Lower leg skin (tissue), 4 donors: ENCODE measurements around the gene PTCHD4. TPM values are rescaled to one million over a fixed set of nuclear protein-coding genes. Genes with fewer than 3 reads are reported as not detected.

ENCODE experiments used
- DNase-seq, 2 donors: peaks; one replicate each; pipeline ENCODE4 v3.0.0-alpha.2; 2019; ENCODE audit warnings: low spot score in 2 of 2
- H3K4me3 ChIP-seq: fragments of 200-600 bp; sonication (generic); 2 replicates; pipeline ENCODE4 v1.5.1; 2017; ENCODE audit warnings: mild to moderate bottlenecking, low read depth; ENCODE audit not compliant: poor library complexity, severe bottlenecking
- CTCF ChIP-seq, 3 donors: fragments of 450-650 bp; IDR thresholded peaks; one replicate each; pipeline ENCODE4 v1.5.1; 2016; ENCODE audit warnings: antibody characterized with exemption in 3 of 3, mild to moderate bottlenecking in 3 of 3, moderate library complexity in 2 of 3
- POLR2A ChIP-seq, 2 donors: fragments of 450-650 bp; IDR thresholded peaks; one replicate each; pipeline ENCODE4 v1.6.1; 2016 to 2017; ENCODE audit warnings: antibody characterized with exemption in 2 of 2, mild to moderate bottlenecking in 1 of 2, moderate library complexity in 1 of 2
- WGBS, 2 donors: methylation state at CpG; one replicate each; pipeline ENCODE4 v1.1.5; 2018; 5-methylcytosine and 5-hydroxymethylcytosine counted together
- intact Hi-C: fragments of 100-400 bp; cut with DNase I; formaldehyde crosslinking; loops from one replicate; pipeline ENCODE4 v1.15.0; 2023; ENCODE audit warnings: low total_unique reads
- total RNA-seq, 4 donors: library from RNA; depleted of rRNA; stranded (reverse); fragments of >200 nt; gene quantifications; one replicate each; pipeline ENCODE4 v1.1.0, GENCODE V29; 2016

The PTCHD4 gene
- total RNA-seq, 4 donors from 2014 or later, result 0.10 TPM; not detected in 2

GRCh38 chr6:48101290-48101689 is 9.7 kb downstream of the PTCHD4 start:
- no peak overlapping the region for H3K4me3 ChIP-seq
- intact Hi-C loops, result no loop called here
- no peak for DNase-seq
- no peak for TF ChIP-seq CTCF (IDR thresholded peaks at IDR 0.05)
- 67 to 79% methylated on average over 1 of the region's 1 CpG for WGBS, 2 donors

GRCh38 chr6:48100588-48100895 is 10.5 kb downstream of the PTCHD4 start:
- no peak overlapping the region for H3K4me3 ChIP-seq
- no peak for DNase-seq
- TF ChIP-seq POLR2A (IDR thresholded peaks at IDR 0.05) (no peak), CTCF (IDR thresholded peaks at IDR 0.05) (no peak)
- WGBS, 2 donors, result 68 to 75% methylated on average over 4 of the region's 4 CpGs
- intact Hi-C loops, result no loop called here

- 61 to 65% methylated on average over 3 of the region's 3 CpGs for WGBS, 2 donors
- DNase-seq, result no peak
- no peak overlapping the region for H3K4me3 ChIP-seq
- intact Hi-C loops, result no loop called here
- TF ChIP-seq CTCF (IDR thresholded peaks at IDR 0.05) (no peak), POLR2A (IDR thresholded peaks at IDR 0.05) (no peak)
Measured at GRCh38 chr6:48099713-48100587, 11.0 kb downstream of the PTCHD4 start.

- WGBS, 2 donors, result 49 to 60% methylated on average over 3 of the region's 3 CpGs
- DNase-seq, result no peak
- TF ChIP-seq POLR2A (IDR thresholded peaks at IDR 0.05) (no peak), CTCF (IDR thresholded peaks at IDR 0.05) (no peak)
- intact Hi-C loops, result no loop called here
- H3K4me3 ChIP-seq, result no peak overlapping the region
Measured at GRCh38 chr6:48098923-48099322, 12.1 kb downstream of the PTCHD4 start.

- TF ChIP-seq POLR2A (IDR thresholded peaks at IDR 0.05) (no peak), CTCF (IDR thresholded peaks at IDR 0.05) (no peak)
- DNase-seq, result no peak
- intact Hi-C loops, result no loop called here
- no peak overlapping the region for H3K4me3 ChIP-seq
- 28 to 33% methylated on average over 3 of the region's 3 CpGs for WGBS, 2 donors
Measured at GRCh38 chr6:48092550-48093217, 18.3 kb downstream of the PTCHD4 start.
